K562 (cell line): ENCODE results near the gene SRSF11. TPM values are rescaled to one million over a fixed set of nuclear protein-coding genes. Genes with fewer than 3 reads are reported as not detected.
A peak's percentile ranks its signal among the peaks of the same experiment; 100 is the strongest.

Experiments
- ATAC-seq: fragments of 200-7000 bp; cut with Tn5 transposase; 3 replicates; pipeline ENCODE4 v1.9.1; 2020; ENCODE audit warnings: moderate library complexity
- BruUV-seq: library from RNA; stranded (reverse); fragments of 400-500 nt; replicated peaks from 2 replicates; lab custom pipeline; 2021; lab: Mats Ljungman, UMichigan
- CTCF ChIA-PET: fragments of 300-600 bp; formaldehyde crosslinking; extraction: SDS; loops from one replicate; lab custom pipeline; 2021; ENCODE audit warnings: low intra/inter-chr PET ratio; lab: Yijun Ruan, JAX
- POLR2A ChIA-PET: fragments of 300-600, 350-650 bp; sonication (Branson Sonifier 250); formaldehyde crosslinking; extraction: SDS; loops from one replicate; lab custom pipeline; 2021; ENCODE audit warnings: antibody characterized with exemption, inconsistent platforms; lab: Yijun Ruan, JAX
- DNase-seq, 4 experiments: peaks; one replicate each; pipeline versions ENCODE4 v3.0.0 to v3.0.0-alpha.2; 2011 to 2018; ENCODE audit warnings: low spot score in 3 of 4, mixed read lengths in 3 of 4; ENCODE audit errors: extremely low read depth in 1 of 4
- FAIRE-seq: peaks from 2 replicates; lab custom pipeline; 2011; peaks lifted over from hg19 to GRCh38; lab: Jason Lieb, UNC
- H2AFZ ChIP-seq: 2 replicates; pipeline ENCODE4 v1.6.0; 2011; ENCODE audit warnings: low read depth, low read length, control low read depth, inconsistent platforms
- H3K27ac ChIP-seq: fragments of 200-600 bp; 3 replicates; pipeline ENCODE4 v1.8.0; 2011; ENCODE audit warnings: low read depth, mild to moderate bottlenecking, control low read depth, inconsistent platforms, low read length, moderate library complexity, mixed read lengths; ENCODE audit errors: extremely low read depth
- H3K27me3 ChIP-seq, 2 experiments: fragments of 300-600 bp in 1 of 2; 2 replicates in 1 of 2; 3 replicates in 1 of 2; pipeline versions ENCODE4 v1.6.0 to v1.8.0; 2011; ENCODE audit warnings: inconsistent platforms in 2 of 2, low read length in 2 of 2, mild to moderate bottlenecking in 1 of 2, mixed read lengths in 1 of 2, moderate library complexity in 1 of 2; ENCODE audit not compliant: control insufficient read depth in 2 of 2, insufficient read depth in 2 of 2
- H3K36me3 ChIP-seq: fragments of 300-600 bp; 3 replicates; pipeline ENCODE4 v1.8.0; 2011; ENCODE audit warnings: mild to moderate bottlenecking, low read length, inconsistent platforms; ENCODE audit not compliant: control insufficient read depth, insufficient read depth
- H3K4me1 ChIP-seq, 2 experiments: fragments of 200-600 bp in 1 of 2; replicated peaks in 1 of 2; 2 replicates in 1 of 2; 3 replicates in 1 of 2; pipeline versions ENCODE4 v1.5.1 to v1.8.0; 2011; ENCODE audit warnings: inconsistent platforms in 2 of 2, low read length in 2 of 2, mild to moderate bottlenecking in 1 of 2, mixed read lengths in 1 of 2, moderate library complexity in 1 of 2; ENCODE audit not compliant: control insufficient read depth in 2 of 2, insufficient read depth in 2 of 2
- H3K4me2 ChIP-seq: 2 replicates; pipeline ENCODE4 v1.6.1; 2011; ENCODE audit warnings: low read length, control low read depth, inconsistent platforms, mixed read lengths; ENCODE audit not compliant: insufficient read depth
- H3K4me3 ChIP-seq: fragments of 200-600 bp; sonication (generic), shearing (Covaris generic); 2 replicates; pipeline ENCODE4 v1.5.1; 2016; ENCODE audit warnings: control low read depth, inconsistent platforms
- H3K79me2 ChIP-seq: fragments of 200-600 bp; 3 replicates; pipeline ENCODE4 v1.8.0; 2011; ENCODE audit warnings: low read length, inconsistent platforms; ENCODE audit not compliant: control insufficient read depth, insufficient read depth
- H3K9ac ChIP-seq, 2 experiments: 2 replicates each; pipeline versions ENCODE4 v1.6.0 to v1.6.1; 2011; ENCODE audit warnings: low read depth in 2 of 2, low read length in 2 of 2, control low read depth in 1 of 2, inconsistent platforms in 1 of 2, mild to moderate bottlenecking in 1 of 2, mixed read lengths in 1 of 2; ENCODE audit not compliant: insufficient read depth in 1 of 2
- H3K9me1 ChIP-seq: one replicate; pipeline ENCODE4 v1.6.0; 2011; ENCODE audit warnings: inconsistent platforms, mild to moderate bottlenecking, low read length, moderate library complexity; ENCODE audit not compliant: control insufficient read depth, insufficient read depth
- H3K9me3 ChIP-seq: replicated peaks from 2 replicates; pipeline ENCODE4 v1.5.1; 2011; ENCODE audit warnings: low read depth, low read length, inconsistent platforms; ENCODE audit not compliant: control insufficient read depth, insufficient read depth
- H4K20me1 ChIP-seq: replicated peaks from 2 replicates; pipeline ENCODE4 v1.6.1; 2011; ENCODE audit warnings: low read length, inconsistent platforms, mixed read lengths; ENCODE audit not compliant: control insufficient read depth, insufficient read depth
- CSDE1 ChIP-seq, 2 experiments: fragments of 450-650 bp; IDR thresholded peaks; 2 replicates each; pipeline ENCODE4 v1.6.1; 2016; ENCODE audit warnings: mild to moderate bottlenecking in 1 of 2
- HDAC1 ChIP-seq, 2 experiments: fragments of 450-650 bp; IDR thresholded peaks; 2 replicates each; pipeline ENCODE4 v1.6.1; 2016 to 2017; ENCODE audit warnings: inconsistent platforms in 1 of 2, mild to moderate bottlenecking in 1 of 2, moderate library complexity in 1 of 2
- KDM1A ChIP-seq, 2 experiments: fragments of 450-650 bp; IDR thresholded peaks; 2 replicates each; pipeline ENCODE4 v1.6.1; 2016; ENCODE audit warnings: mild to moderate bottlenecking in 2 of 2
- LARP7 ChIP-seq: fragments of 450-650 bp; IDR thresholded peaks from 2 replicates; pipeline ENCODE4 v1.6.1; 2016
- MLLT1 ChIP-seq, 2 experiments: fragments of 450-650 bp; IDR thresholded peaks; 2 replicates each; pipeline ENCODE4 v1.6.1; 2016
- NBN ChIP-seq: fragments of 450-650 bp; IDR thresholded peaks from 2 replicates; pipeline ENCODE4 v1.6.1; 2016; ENCODE audit warnings: low read depth, mild to moderate bottlenecking
- NKRF ChIP-seq: fragments of 450-650 bp; IDR thresholded peaks from 2 replicates; pipeline ENCODE4 v1.6.1; 2016; ENCODE audit warnings: borderline replicate concordance
- POLR3G ChIP-seq: IDR thresholded peaks from 2 replicates; pipeline ENCODE4 v1.6.1; 2011; ENCODE audit not compliant: insufficient read length, insufficient replicate concordance; ENCODE audit errors: extremely low read depth
- RBM14 ChIP-seq: fragments of 200-400 bp; formaldehyde crosslinking; IDR thresholded peaks from 2 replicates; pipeline ENCODE4 v1.6.1; 2018; ENCODE audit warnings: low read depth, mild to moderate bottlenecking, low read length, moderate library complexity, borderline replicate concordance; ENCODE audit not compliant: insufficient read depth
- SNIP1 ChIP-seq: fragments of 450-650 bp; IDR thresholded peaks from 2 replicates; pipeline ENCODE4 v1.7.1; 2017; ENCODE audit warnings: low read depth, mild to moderate bottlenecking
- ZBTB26 ChIP-seq: fragments of 450-650 bp; formaldehyde crosslinking; IDR thresholded peaks from 2 replicates; pipeline ENCODE4 v1.4.0; 2022; ENCODE audit warnings: missing genetic modification characterization
- WGBS: fragments of 100-300 bp; shearing (Covaris generic); methylation state at CpG from one replicate; pipeline ENCODE4 v1.1.6; 2016; ENCODE audit warnings: low coverage, mixed read lengths; ENCODE audit not compliant: insufficient coverage; ENCODE audit errors: missing lambda C conversion rate; 5-methylcytosine and 5-hydroxymethylcytosine counted together
- in situ Hi-C: fragments of 300-500 bp; cut with MboI; formaldehyde crosslinking; loops from 4 replicates; pipeline ENCODE4 v1.15.0; 2018; ENCODE audit warnings: inconsistent platforms, mixed read lengths
- intact Hi-C: fragments of 100-400 bp; cut with micrococcal nuclease; formaldehyde crosslinking; loops from 2 replicates; pipeline ENCODE4 v1.14.2; 2022
- polyA plus RNA-seq, 8 experiments: library from polyadenylated mRNA; depleted of rRNA in 4 of 8; stranded (reverse) in 5 of 8; unstranded in 3 of 8; fragments of >200 nt; fragmentation: Nextera tagmentation in 2 of 8; fragmentation: Illumina TruSeq in 1 of 8; extraction: Ambion mirVana in 2 of 8; extraction: Trizol in 1 of 8; gene quantifications; 2 replicates each; pipeline versions ENCODE4 v1.2.1 to v1.2.3, GENCODE V29; 2011 to 2014; ENCODE audit warnings: inconsistent platforms in 1 of 8, missing spikeins in 1 of 8
- total RNA-seq, 7 experiments: library from RNA; depleted of rRNA in 6 of 7; stranded (reverse); fragments of >200 nt in 6 of 7; fragmentation: Illumina TruSeq in 2 of 7; extraction: Trizol in 2 of 7; gene quantifications; 2 replicates each; pipeline versions ENCODE4 v1.2.1 to v1.2.3, GENCODE V29; 2011 to 2021; ENCODE audit warnings: low replicate concordance in 1 of 7
- TF ChIP-seq, protein P1 (sequence below): sonication (generic); formaldehyde crosslinking; IDR thresholded peaks from 2 replicates; pipeline ENCODE4 v1.5.0; 2020; ENCODE audit warnings: missing genetic modification reagents
- TF ChIP-seq, protein P2 (sequence below): fragments of 450-650 bp; formaldehyde crosslinking; IDR thresholded peaks from 2 replicates; pipeline ENCODE4 v1.4.0; 2022; ENCODE audit warnings: missing genetic modification characterization

Gene SRSF11
- total and polyA plus RNA-seq, 9 of the 15 experiments (the other 6 are each of a cell fraction or from before 2014, with no cell fraction given) = 76.9 to 418 (median 190) TPM

DNA sequence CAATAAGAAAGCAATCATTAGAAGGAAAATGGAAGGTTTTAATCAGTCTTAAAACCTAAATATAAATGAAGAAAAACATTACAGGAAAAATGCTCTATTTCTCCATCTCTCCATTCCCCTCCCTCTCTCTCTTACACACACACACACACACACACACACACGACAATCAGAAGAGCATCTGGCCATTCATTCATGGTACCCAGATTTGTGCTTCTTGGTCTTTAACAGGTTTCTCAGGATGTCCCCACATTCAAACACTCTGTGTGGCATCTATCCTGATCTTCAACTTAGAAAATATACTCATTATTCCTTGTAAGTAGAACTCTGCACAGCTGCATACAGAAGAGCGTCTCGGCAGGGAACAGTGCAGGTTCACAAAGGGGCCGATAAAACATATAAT lies 16.6 kb upstream of the SRSF11 start:
- ATAC-seq (peak; percentile 18), FAIRE-seq (no peak), DNase-seq (peak in 1 of 4 experiments; percentile 33)
- no peaks in the 10 kb centered on the region for H3K27me3 ChIP-seq
- H3K9ac ChIP-seq = peak overlapping the region in 1 of 2 experiments; percentile 95; a peak in 2 of 4 replicates
- peaks cover 0 to 3% of the 10 kb centered on the region in 2 experiments; a peak in 3 of 5 replicates for H3K4me1 ChIP-seq
- WGBS = 0% methylated on average over 4 of the region's 4 CpGs
- peak overlapping the region; percentile 98 for H2AFZ ChIP-seq
- no peaks in the 10 kb centered on the region for H3K9me3 ChIP-seq
- ChIA-PET POLR2A (interaction anchor here (0.6 to 8.0 kb wide), 4 partner anchors 15 to 207 kb away, joined by 3 to 58 read pairs (median 5); partner anchors contain the start of genes CTH and SRSF11), CTCF (no interaction called here)
- no peaks in the 10 kb centered on the region for H4K20me1 ChIP-seq
- intact Hi-C loops (loop anchor here (2.0 kb wide), 1 partner anchor 876 kb away; the partner anchor contains the start of gene ZRANB2), in situ Hi-C loops (no loop called here)
- peak overlapping the region; percentile 71 for H3K4me3 ChIP-seq
- H3K4me2 ChIP-seq = peak overlapping the region; percentile 93
- H3K79me2 ChIP-seq = peaks cover 99% of the 10 kb centered on the region
- no TSS peak for BruUV-seq
- TF ChIP-seq POLR3G (no peak), RBM14 (no peak), ZBTB26 (CRISPR knock-in tag) (peak; percentile 26; the same call in 1 of the 2 replicates), HDAC1 (IDR thresholded peaks at IDR 0.05) (peak in 1 of 2 experiments; percentile 71; a peak in 2 of 4 replicates), KDM1A (IDR thresholded peaks at IDR 0.05) (peak; percentile 58 to 80; a peak in 3 of 4 replicates), LARP7 (0 out of 2 replicates have a peak, but pooled peaks have one; percentile 17), NKRF (peak; percentile 36; the same call in 1 of the 2 replicates), MLLT1 (IDR thresholded peaks at IDR 0.05) (peak in 1 of 2 experiments; percentile 67; a peak in 1 of 4 replicates), CSDE1 (IDR thresholded peaks at IDR 0.05) (peak in 1 of 2 experiments; percentile 31; a peak in 1 of 4 replicates), NBN (peak; percentile 42; the same call in 1 of the 2 replicates), SNIP1 (peak; percentile 55; the same call in 1 of the 2 replicates)
- TF ChIP-seq, protein P1, sequence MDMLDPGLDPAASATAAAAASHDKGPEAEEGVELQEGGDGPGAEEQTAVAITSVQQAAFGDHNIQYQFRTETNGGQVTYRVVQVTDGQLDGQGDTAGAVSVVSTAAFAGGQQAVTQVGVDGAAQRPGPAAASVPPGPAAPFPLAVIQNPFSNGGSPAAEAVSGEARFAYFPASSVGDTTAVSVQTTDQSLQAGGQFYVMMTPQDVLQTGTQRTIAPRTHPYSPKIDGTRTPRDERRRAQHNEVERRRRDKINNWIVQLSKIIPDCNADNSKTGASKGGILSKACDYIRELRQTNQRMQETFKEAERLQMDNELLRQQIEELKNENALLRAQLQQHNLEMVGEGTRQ (CRISPR knock-in tag) = no peak
- TF ChIP-seq, protein P2, sequence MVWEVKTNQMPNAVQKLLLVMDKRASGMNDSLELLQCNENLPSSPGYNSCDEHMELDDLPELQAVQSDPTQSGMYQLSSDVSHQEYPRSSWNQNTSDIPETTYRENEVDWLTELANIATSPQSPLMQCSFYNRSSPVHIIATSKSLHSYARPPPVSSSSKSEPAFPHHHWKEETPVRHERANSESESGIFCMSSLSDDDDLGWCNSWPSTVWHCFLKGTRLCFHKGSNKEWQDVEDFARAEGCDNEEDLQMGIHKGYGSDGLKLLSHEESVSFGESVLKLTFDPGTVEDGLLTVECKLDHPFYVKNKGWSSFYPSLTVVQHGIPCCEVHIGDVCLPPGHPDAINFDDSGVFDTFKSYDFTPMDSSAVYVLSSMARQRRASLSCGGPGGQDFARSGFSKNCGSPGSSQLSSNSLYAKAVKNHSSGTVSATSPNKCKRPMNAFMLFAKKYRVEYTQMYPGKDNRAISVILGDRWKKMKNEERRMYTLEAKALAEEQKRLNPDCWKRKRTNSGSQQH (CRISPR knock-in tag) = peak; percentile 58; the same call in 1 of the 2 replicates
- no peaks in the 10 kb centered on the region for H3K9me1 ChIP-seq
- H3K36me3 ChIP-seq = peaks cover 18% of the 10 kb centered on the region; the same call in 2 of the 3 replicates
- peak overlapping the region; percentile 96; the same call in 2 of the 3 replicates for H3K27ac ChIP-seq
